HL-60 (cell line): ENCODE results near the gene STAMBP.

Experiments
- CTCF ChIP-seq: IDR thresholded peaks from one replicate; pipeline ENCODE4 v1.5.1; 2011; ENCODE audit warnings: low read length, control low read depth, inconsistent platforms; ENCODE audit not compliant: insufficient read depth
- TF ChIP-seq, protein P1 (sequence below): IDR thresholded peaks from 2 replicates; pipeline ENCODE4 v1.6.1; 2012; ENCODE audit warnings: low read depth; ENCODE audit not compliant: insufficient replicate concordance

- TF ChIP-seq, protein P1, sequence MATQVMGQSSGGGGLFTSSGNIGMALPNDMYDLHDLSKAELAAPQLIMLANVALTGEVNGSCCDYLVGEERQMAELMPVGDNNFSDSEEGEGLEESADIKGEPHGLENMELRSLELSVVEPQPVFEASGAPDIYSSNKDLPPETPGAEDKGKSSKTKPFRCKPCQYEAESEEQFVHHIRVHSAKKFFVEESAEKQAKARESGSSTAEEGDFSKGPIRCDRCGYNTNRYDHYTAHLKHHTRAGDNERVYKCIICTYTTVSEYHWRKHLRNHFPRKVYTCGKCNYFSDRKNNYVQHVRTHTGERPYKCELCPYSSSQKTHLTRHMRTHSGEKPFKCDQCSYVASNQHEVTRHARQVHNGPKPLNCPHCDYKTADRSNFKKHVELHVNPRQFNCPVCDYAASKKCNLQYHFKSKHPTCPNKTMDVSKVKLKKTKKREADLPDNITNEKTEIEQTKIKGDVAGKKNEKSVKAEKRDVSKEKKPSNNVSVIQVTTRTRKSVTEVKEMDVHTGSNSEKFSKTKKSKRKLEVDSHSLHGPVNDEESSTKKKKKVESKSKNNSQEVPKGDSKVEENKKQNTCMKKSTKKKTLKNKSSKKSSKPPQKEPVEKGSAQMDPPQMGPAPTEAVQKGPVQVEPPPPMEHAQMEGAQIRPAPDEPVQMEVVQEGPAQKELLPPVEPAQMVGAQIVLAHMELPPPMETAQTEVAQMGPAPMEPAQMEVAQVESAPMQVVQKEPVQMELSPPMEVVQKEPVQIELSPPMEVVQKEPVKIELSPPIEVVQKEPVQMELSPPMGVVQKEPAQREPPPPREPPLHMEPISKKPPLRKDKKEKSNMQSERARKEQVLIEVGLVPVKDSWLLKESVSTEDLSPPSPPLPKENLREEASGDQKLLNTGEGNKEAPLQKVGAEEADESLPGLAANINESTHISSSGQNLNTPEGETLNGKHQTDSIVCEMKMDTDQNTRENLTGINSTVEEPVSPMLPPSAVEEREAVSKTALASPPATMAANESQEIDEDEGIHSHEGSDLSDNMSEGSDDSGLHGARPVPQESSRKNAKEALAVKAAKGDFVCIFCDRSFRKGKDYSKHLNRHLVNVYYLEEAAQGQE: no peak
- TF ChIP-seq CTCF: no peak
These were observed 34.2 kb downstream of the STAMBP start for GRCh38 chr2:73862987-73863386.
